ENCODE data around the gene DNAJB8. TPM values are rescaled to one million over a fixed set of nuclear protein-coding genes. Genes with fewer than 3 reads are reported as not detected.
A peak's percentile ranks its signal among the peaks of the same experiment; 100 is the strongest.

DNAJB8 gene
- total and polyA plus RNA-seq, 9 donors, result not detected

DNA sequence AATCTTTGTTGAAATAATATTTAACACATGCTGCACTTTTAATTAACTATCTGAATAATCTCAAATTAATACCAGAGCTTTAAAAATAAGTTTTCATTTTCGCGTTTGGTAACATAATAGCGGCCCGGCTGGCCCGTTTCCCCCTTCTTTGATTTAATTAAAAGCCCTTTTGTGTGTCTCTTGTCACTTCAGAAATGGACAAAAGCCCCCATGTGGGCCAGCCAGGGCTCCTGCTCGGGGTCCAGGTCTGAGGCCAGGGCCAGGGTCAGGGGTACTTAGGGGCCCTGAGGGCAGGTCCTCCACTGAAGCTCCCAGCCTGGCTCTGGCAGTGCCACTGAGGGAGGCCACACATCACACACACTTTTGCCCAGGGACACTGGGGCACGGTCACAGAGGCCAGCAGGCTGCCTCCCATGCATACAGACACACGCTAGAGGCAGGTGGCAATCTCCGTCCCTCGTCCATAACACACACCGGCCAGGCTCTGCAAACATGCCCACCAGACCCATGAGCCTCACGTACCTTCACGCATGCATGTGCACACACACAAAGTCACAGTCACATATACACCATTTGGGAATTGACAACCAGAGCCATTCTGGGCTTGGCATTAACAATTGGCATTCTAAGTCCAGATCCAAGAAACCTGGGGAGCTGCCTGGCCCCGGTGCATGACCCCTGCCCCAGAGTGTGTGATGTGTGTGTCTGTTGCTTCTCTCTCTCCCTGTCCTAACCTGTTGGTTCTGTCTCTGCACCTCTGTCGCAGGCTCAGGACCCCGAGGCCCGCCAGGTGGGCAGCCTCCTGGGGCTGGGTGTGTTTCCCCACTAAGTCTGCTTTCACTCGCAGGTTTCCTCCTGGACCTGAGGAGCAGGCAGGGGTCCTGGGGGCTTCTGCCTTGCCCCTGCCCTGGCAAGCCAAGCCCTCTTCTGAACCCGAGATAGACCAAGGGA lies 38.5 kb downstream of the DNAJB8 start:
- no peaks in the 10 kb centered on the region for H3K36me3 ChIP-seq (ENCODE audit: control insufficient read depth, insufficient read depth, low read length)
- no peak overlapping the region for H3K27ac ChIP-seq (ENCODE audit: low read length)
- peaks cover 62% of the 10 kb centered on the region for H3K27me3 ChIP-seq (ENCODE audit: control insufficient read depth, insufficient read depth, low read length)
- DNase-seq, result no peak
- no peaks in the 10 kb centered on the region for H3K9me3 ChIP-seq (replicated peaks; ENCODE audit: control insufficient read depth, low read depth, low read length)
- H3K4me1 ChIP-seq (ENCODE audit: control insufficient read depth, insufficient read depth, low read length), result peaks cover 16% of the 10 kb centered on the region
- WGBS (ENCODE audit: insufficient coverage), result 88% methylated on average over 17 of the region's 19 CpGs
- no peak overlapping the region for H3K4me3 ChIP-seq (ENCODE audit: low read length)

DNA sequence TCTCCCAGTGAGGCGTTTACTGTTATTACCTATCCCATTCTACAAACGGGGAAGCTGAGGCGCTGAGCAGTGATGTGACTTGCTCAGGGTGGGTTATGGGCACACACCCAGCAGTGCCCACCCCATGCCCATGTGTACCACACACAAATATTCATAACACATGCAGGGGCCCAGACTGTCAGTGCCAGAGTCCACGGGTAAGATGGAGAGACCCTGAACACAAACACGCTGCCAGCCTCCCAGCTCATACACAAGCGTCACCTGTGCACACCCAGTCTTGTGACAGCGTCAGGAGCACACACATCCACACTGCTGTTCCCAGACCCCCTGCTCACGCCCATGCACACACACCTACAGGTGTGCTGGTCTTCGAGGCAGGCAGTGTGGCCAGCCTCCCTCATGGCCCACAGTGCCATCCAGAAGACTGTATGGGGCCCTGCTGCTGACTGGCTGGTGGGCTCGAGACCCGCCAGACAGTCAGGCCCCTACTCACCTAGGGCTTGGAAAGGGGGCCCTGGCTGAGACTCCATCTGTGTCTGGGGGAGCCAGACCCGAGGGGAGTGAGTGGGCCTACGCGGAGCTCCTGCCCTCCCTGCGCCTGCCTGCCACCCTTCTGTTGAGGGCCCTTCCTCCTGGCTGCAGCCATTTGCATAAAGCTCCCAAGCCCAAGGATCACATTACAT lies 39.4 kb downstream of the DNAJB8 start:
- no peaks in the 10 kb centered on the region for H3K9me3 ChIP-seq (replicated peaks; ENCODE audit: control insufficient read depth, low read depth, low read length)
- 82% methylated on average over 15 of the region's 15 CpGs for WGBS (ENCODE audit: insufficient coverage)
- no peak overlapping the region for H3K4me3 ChIP-seq (ENCODE audit: low read length)
- H3K36me3 ChIP-seq (ENCODE audit: control insufficient read depth, insufficient read depth, low read length), result no peaks in the 10 kb centered on the region
- no peak for DNase-seq
- H3K4me1 ChIP-seq (ENCODE audit: control insufficient read depth, insufficient read depth, low read length), result peaks cover 10% of the 10 kb centered on the region
- H3K27me3 ChIP-seq (ENCODE audit: control insufficient read depth, insufficient read depth, low read length), result peaks cover 56% of the 10 kb centered on the region
- no peak overlapping the region for H3K27ac ChIP-seq (ENCODE audit: low read length)

DNA sequence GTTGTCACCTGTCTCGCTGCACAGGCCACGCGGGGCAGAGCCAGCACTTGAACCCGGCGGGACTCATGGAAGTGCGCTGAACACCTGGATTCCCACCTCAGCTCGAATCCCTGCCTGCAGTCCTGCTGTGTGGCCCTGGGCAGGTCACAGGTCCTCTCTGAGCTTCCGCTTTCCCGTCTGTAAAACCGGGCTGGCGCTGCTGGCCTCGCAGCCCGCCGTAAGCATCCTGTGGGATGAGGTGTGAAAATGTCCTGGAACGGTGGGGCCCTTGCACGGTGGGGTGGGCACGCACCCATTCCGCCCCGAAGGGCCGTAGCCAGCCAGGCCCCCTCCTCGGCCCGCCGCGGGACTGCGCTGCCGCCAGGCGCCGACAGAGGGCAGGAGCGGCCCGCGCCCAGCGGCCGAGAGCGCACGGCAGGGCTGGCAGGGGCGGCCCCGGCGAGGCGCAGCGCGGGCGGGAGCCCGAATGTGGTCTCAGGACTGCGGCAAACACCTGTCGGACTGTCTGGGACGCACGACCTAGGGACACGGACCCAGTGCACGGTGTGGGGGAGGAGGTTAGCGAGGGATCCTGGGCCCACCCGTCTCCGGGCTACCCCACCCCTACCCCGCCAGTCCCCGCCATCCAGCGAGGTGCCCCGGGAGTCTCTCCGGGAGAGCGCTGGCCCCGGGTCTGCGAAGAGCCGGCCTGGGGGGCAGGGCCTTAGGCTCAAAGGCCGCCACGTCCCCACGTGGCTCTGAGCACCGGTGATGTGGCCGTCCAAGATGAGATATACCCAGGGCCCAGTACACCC lies 40.4 kb downstream of the DNAJB8 start:
- DNase-seq, result peak; percentile 42

DNA sequence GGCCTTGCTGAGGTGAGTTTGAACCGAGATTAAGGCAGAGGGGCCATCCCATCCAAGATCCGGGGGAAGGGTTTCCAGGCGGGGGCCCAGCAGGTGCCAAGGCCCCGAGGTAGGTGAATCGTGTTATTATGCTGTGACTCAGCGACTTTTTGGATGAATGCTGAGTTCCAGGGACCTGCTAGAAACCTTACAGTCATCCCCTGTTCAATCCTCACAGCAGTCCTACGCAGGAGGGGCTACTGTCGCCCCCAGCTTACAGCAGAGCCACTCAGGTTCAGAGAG lies 40.9 kb downstream of the DNAJB8 start:
- H3K27me3 ChIP-seq (ENCODE audit: control insufficient read depth, insufficient read depth, low read length), result peaks cover 42% of the 10 kb centered on the region
- H3K4me3 ChIP-seq (ENCODE audit: low read length), result no peak overlapping the region
- H3K27ac ChIP-seq (ENCODE audit: low read length), result no peak overlapping the region
- no peaks in the 10 kb centered on the region for H3K9me3 ChIP-seq (replicated peaks; ENCODE audit: control insufficient read depth, low read depth, low read length)
- no peak for DNase-seq
- peaks cover 7% of the 10 kb centered on the region for H3K4me1 ChIP-seq (ENCODE audit: control insufficient read depth, insufficient read depth, low read length)
- H3K36me3 ChIP-seq (ENCODE audit: control insufficient read depth, insufficient read depth, low read length), result no peaks in the 10 kb centered on the region
- 74% methylated on average over 8 of the region's 8 CpGs for WGBS (ENCODE audit: insufficient coverage)

More for the DNA sequence above, 40.4 kb downstream of the DNAJB8 start:
- Histone ChIP-seq H3K27me3 (ENCODE audit: control insufficient read depth, insufficient read depth, low read length) (peaks cover 46% of the 10 kb centered on the region), H3K9me3 (replicated peaks; ENCODE audit: control insufficient read depth, low read depth, low read length) (no peaks in the 10 kb centered on the region), H3K27ac (ENCODE audit: low read length) (no peak overlapping the region), H3K36me3 (ENCODE audit: control insufficient read depth, insufficient read depth, low read length) (no peaks in the 10 kb centered on the region), H3K4me3 (ENCODE audit: low read length) (no peak overlapping the region), H3K4me1 (ENCODE audit: control insufficient read depth, insufficient read depth, low read length) (peaks cover 7% of the 10 kb centered on the region)
- 7% methylated on average over 43 of the region's 66 CpGs for WGBS (ENCODE audit: insufficient coverage)

DNA sequence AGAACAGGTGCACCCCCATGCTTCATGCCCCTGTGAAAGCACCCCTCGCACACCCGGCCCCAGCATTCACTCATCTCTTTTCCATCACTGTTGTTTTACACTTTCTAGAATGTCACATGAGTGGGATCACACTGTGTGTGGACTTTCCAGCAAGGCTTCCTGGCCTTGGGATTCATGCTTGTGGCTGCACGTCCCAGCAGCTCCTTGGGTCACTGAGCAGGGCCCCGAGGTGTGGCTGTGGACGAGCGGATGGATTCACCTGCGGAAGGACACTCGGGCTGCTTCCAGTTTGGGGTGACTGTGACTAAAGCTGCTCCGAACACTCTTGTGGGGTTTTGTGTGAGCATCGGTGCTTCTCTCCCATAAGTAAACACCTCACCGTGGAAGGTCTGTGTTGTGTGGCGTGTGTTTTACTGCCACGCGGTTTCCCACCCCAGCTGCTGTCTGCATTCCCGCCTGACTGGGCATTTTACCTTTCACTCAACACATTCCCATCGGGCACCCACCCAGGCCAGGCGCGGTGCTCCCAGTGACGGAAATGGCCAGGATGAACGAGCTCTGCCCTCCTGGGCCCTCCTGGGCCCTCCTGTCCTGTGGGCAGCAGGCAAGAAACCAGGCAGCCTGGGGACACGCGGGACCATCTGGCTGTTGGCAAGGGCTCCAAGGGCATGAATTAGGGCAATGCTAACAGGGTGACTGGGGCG lies 41.4 kb downstream of the DNAJB8 start:
- 89% methylated on average over 15 of the region's 23 CpGs for WGBS (ENCODE audit: insufficient coverage)
- Histone ChIP-seq H3K36me3 (ENCODE audit: control insufficient read depth, insufficient read depth, low read length) (no peaks in the 10 kb centered on the region), H3K4me1 (ENCODE audit: control insufficient read depth, insufficient read depth, low read length) (peaks cover 7% of the 10 kb centered on the region), H3K27me3 (ENCODE audit: control insufficient read depth, insufficient read depth, low read length) (peaks cover 37% of the 10 kb centered on the region), H3K4me3 (ENCODE audit: low read length) (no peak overlapping the region), H3K9me3 (replicated peaks; ENCODE audit: control insufficient read depth, low read depth, low read length) (no peaks in the 10 kb centered on the region), H3K27ac (ENCODE audit: low read length) (no peak overlapping the region)
- no peak for DNase-seq

DNA sequence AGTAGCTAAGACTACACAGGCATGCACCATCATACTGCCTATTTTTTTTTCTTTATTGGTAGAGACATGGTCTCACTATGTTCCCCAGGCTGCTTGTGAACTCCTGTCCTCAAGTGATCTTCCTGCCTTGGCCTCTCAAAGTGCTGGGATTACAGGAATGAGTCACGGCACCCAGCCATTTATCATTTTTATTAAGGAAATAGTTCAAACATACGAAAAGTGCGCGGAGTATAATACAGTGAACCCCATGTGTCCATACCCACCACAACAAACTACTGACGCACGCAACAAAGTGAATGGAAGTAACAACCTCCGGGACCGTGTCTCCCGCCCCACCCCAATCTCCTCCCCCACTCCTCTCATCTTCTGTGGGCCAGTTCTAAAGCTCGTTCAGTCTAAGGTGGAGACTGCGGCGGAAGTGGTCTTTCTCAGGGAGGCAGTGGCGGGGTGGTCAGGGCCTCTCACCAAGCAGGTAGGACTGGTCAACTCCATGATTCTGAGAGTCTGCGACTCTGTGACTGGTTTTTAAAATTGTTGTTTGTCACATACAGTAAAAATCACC lies 42.1 kb downstream of the DNAJB8 start:
- WGBS (ENCODE audit: insufficient coverage), result 60% methylated on average over 6 of the region's 14 CpGs
- no peak for DNase-seq
- peaks cover 7% of the 10 kb centered on the region for H3K4me1 ChIP-seq (ENCODE audit: control insufficient read depth, insufficient read depth, low read length)
- H3K27me3 ChIP-seq (ENCODE audit: control insufficient read depth, insufficient read depth, low read length), result peaks cover 30% of the 10 kb centered on the region
- H3K27ac ChIP-seq (ENCODE audit: low read length), result no peak overlapping the region
- H3K9me3 ChIP-seq (replicated peaks; ENCODE audit: control insufficient read depth, low read depth, low read length), result no peaks in the 10 kb centered on the region
- H3K36me3 ChIP-seq (ENCODE audit: control insufficient read depth, insufficient read depth, low read length), result no peaks in the 10 kb centered on the region
- H3K4me3 ChIP-seq (ENCODE audit: low read length), result no peak overlapping the region

DNA sequence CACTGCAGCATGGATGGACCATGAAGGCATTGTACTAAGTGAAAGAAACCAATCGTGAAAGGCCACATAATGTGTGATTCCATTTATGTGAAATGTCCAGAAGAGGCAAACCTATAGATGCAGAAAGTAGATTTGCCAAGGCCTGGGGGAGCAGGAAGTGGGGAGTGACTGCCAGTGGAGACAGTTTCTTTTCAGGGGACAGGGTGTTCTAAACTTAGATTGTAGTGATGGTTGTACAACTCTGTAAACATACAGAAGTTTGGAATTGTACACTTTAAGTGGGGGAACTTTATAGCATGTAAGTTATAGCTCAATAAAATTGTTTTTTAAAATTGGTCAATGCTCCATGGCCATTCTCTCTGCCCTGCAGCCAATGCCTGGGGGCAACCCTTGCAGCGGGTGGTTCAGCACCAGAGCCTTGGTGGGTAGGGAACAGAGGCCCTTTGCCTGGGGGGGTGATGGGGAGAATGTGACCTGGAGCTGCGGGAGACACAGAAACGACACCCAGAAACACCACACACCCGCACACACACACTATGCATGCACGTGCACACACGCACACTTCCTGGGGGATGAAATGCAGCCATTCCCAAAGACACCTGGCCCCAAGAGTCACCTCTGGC lies 43.1 kb downstream of the DNAJB8 start:
- WGBS (ENCODE audit: insufficient coverage), result 81% methylated on average over 5 of the region's 7 CpGs
- peaks cover 7% of the 10 kb centered on the region for H3K4me1 ChIP-seq (ENCODE audit: control insufficient read depth, insufficient read depth, low read length)
- no peak overlapping the region for H3K4me3 ChIP-seq (ENCODE audit: low read length)
- peaks cover 6% of the 10 kb centered on the region for H3K9me3 ChIP-seq (replicated peaks; ENCODE audit: control insufficient read depth, low read depth, low read length)
- H3K27ac ChIP-seq (ENCODE audit: low read length), result no peak overlapping the region
- no peaks in the 10 kb centered on the region for H3K36me3 ChIP-seq (ENCODE audit: control insufficient read depth, insufficient read depth, low read length)
- no peak for DNase-seq
- H3K27me3 ChIP-seq (ENCODE audit: control insufficient read depth, insufficient read depth, low read length), result peaks cover 25% of the 10 kb centered on the region

DNA sequence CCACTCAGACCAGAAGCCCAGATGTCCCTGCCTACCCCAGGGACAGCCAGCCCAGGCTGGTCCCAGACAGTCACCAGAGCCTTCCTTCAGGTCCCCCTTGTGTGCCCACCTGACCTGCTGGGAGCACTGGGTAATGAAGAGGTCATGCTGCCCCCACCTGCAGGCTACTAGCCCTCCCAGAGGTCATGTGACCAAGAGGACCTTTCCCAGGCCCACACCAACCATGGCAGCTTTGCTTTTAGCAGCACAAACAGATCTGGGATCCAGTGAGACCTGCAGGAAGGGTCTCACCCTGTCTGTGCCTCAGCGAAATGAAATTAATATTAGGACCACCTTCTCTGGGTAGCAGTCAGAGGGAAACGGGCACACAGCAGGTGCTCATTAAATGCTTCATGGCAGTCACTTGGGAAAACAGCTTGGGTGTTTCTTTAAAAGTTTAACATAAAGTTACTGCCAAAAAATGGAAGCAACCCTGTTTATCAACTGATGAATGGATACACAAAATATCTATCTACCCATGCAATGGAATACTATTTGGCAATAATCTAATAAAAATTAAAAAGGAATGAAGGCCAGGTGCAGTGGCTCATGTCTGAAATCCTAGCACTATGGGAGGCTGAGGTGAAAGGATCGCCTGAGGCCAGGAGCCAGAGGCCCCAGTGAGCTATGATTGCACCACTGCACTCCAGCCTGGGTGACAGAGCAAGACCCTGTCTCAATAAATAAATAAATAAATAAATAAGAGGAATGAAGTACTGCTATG lies 43.7 kb downstream of the DNAJB8 start:
- DNase-seq, result no peak

DNA sequence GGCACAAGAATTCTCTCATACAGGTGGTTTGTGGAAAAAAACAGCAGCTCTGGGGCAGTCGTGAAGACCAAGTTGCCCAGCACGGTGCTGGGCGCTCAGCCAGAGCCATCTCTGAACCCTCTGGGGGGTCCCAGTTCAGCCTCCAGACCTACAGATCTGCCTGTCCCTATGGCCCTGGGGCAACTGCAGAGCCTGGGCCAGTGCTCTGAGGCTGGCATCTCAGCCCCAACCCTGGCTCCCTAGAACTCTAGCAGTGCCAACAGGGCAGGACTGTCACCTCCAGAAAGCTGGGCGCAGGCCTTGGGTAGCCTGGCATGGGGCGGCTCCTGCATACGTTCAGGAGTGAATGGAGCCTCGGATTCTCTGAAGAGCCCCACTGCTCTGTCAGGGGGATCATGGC lies 44.7 kb downstream of the DNAJB8 start:
- WGBS (ENCODE audit: insufficient coverage), result 84% methylated on average over 7 of the region's 7 CpGs
- no peak for DNase-seq

More for the DNA sequence above, 43.7 kb downstream of the DNAJB8 start:
- Histone ChIP-seq H3K27ac (ENCODE audit: low read length) (no peak overlapping the region), H3K9me3 (replicated peaks; ENCODE audit: control insufficient read depth, low read depth, low read length) (peaks cover 6% of the 10 kb centered on the region), H3K27me3 (ENCODE audit: control insufficient read depth, insufficient read depth, low read length) (peaks cover 19% of the 10 kb centered on the region), H3K4me3 (ENCODE audit: low read length) (no peak overlapping the region), H3K4me1 (ENCODE audit: control insufficient read depth, insufficient read depth, low read length) (peaks cover 7% of the 10 kb centered on the region), H3K36me3 (ENCODE audit: control insufficient read depth, insufficient read depth, low read length) (no peaks in the 10 kb centered on the region)
- 84% methylated on average over 2 of the region's 3 CpGs for WGBS (ENCODE audit: insufficient coverage)

More for the DNA sequence above, 44.7 kb downstream of the DNAJB8 start:
- H3K27ac ChIP-seq (ENCODE audit: low read length), result no peak overlapping the region
- H3K9me3 ChIP-seq (replicated peaks; ENCODE audit: control insufficient read depth, low read depth, low read length), result peaks cover 6% of the 10 kb centered on the region
- H3K4me3 ChIP-seq (ENCODE audit: low read length), result no peak overlapping the region
- peaks cover 7% of the 10 kb centered on the region for H3K4me1 ChIP-seq (ENCODE audit: control insufficient read depth, insufficient read depth, low read length)
- no peaks in the 10 kb centered on the region for H3K36me3 ChIP-seq (ENCODE audit: control insufficient read depth, insufficient read depth, low read length)
- peaks cover 13% of the 10 kb centered on the region for H3K27me3 ChIP-seq (ENCODE audit: control insufficient read depth, insufficient read depth, low read length)
